GM04504 (cell line): Measurements from ENCODE around the gene ZNF33A.
"Not testable (repeated sequence)": the region's sequence is repeated elsewhere in the genome, so short reads cannot be mapped to it uniquely, and the experiment has no call there.

Source experiments
- DNase-seq: peaks from one replicate; pipeline ENCODE4 v3.0.0-alpha.2; 2012; ENCODE audit warnings: low read depth

ZNF33A gene

DNA sequence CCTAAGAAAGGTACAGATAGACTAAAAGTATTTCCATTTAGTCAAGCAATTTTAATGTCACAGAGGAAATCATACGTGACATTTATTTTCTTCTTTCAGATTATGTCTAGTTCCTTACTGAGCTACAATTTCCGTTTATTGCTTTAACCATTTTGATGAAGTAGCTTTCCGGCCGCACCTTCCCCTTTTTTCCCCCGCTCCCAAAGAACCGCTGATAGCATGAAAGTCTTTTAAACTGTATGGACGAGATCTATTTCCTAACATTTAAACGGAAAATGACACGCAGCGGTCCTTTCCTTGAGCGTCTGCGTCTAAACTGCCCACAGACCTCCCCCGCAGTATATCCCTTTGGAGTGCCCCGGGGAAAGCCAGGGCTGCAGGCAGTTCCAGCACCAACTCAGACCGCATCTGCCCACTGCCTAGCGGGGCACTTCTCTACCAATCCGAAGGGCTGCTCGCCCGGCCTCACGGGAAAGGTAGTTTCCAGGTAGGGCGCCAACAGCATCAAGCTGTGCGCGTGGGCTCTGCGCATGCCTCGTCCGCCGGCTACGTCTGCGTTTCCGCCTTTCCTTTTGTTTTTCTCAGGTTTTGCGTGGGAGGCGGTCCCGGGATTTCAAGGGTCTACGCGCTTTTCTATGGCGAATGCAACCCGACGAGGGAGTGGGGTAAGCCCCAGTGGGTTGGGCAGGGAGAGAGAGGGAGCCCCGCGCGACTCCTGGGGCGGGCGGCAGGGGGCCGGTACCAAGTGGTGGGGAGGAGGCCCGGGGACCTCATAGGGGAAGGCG is at the start of gene ZNF33A:
Gene ZNF33A (plus strand): TSS at position 557 of the 785 bp plus-strand sequence. CDS start 1,667 bp downstream, outside the sequence.
- peak; percentile 70 for DNase-seq

DNA sequence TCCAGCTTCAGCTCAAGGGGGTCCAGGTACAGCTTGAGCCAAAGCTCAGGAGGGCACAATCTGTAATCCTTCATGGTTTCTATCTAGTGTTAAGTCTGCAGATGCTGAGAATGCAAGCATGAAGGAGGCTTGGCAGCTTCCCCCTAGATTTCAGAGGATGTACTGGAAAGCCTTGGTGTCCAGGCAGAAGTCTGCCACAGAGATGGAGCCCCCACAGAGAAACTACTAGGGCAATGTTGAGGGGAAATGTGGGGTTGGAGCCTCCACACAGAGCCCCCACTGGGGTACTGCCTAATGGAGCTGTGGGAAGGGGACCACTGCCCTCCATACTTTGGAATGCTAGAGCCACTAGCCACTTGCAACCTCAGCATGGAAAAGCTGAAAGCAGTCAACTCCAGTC is 45.5 kb upstream of the ZNF33A start:
- no peak for DNase-seq

GRCh38 chr10:37972396-37972795 is 38.1 kb upstream of the ZNF33A start:
- DNase-seq, result no peak

GRCh38 chr10:37975401-37975991 is 35.0 kb upstream of the ZNF33A start:
- DNase-seq, result no peak

GRCh38 chr10:37976091-37976879 is 34.2 kb upstream of the ZNF33A start, which contains the start of gene ZNF25:
TSS of gene ZNF25 (minus strand) at chr10:37976647. CDS start at chr10:37971722, 4,925 bp downstream.
- DNase-seq, result peak; percentile 97

- no peak for DNase-seq
These were observed 33.6 kb upstream of the ZNF33A start for GRCh38 chr10:37976880-37977203.

GRCh38 chr10:37991655-37992054 is 18.8 kb upstream of the ZNF33A start:
- no peak for DNase-seq

DNA sequence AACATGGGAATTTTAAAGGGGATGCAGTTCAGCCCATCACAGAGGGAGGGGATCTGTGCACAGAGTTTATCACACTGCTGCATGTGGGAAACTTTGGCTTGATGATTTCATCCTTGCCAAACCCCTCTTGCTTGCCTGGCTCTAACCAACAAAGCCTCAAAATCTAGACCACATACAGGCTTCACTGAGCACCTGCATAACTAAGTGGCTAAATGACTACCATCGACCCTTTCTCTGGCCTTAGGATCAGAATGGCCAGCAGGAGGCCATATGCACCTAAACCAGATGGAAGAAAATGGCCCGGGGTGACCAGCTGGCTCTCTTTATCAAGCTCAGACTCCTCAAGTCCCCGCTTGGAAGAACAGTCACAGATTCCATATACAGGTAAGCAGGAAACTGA is 18.4 kb upstream of the ZNF33A start:
- DNase-seq, result no peak

DNA sequence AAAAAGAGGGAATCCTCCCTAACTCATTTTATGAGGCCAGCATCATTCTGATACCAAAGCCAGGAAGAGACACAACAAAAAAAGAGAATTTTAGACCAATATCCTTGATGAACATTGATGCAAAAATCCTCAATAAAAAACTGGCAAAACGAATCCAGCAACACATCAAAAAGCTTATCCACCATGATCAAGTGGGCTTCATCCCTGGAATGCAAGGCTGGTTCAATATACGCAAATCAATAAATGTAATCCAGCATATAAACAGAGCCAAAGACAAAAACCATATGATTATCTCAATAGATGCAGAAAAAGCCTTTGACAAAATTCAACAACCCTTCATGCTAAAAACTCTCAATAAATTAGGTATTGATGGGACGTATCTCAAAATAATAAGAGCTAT is 11.6 kb upstream of the ZNF33A start:
- not testable (repeated sequence) for DNase-seq

DNA sequence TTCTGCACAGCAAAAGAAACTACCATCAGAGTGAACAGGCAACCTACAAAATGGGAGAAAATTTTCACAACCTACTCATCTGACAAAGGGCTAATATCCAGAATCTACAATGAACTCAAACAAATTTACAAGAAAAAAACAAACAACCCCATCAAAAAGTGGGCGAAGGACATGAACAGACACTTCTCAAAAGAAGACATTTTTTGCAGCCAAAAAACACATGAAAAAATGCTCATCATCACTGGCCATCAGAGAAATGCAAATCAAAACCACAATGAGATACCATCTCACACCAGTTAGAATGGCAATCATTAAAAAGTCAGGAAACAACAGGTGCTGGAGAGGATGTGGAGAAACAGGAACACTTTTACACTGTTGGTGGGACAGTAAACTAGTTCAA is 10.0 kb upstream of the ZNF33A start:
- not testable (repeated sequence) for DNase-seq

DNA sequence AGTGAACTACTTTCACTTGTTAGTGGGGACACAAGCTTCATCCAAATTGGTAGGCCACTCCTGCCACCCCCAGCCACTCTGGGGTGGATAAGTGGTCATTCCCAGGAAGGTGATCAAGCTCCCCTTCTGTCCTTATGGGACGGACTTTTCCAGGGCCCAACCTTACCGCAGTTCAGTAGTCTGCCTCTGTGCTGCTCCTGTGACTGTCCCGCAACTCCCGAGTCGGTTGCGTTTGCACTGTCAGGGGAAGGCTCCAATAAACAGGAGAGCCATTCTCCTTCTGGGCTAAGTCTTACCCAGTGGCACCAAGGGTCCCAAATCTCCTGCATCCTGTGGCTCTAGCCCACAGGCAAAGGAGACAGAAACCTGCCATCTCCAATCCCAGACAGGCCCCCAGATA is 7.4 kb upstream of the ZNF33A start:
- DNase-seq, result no peak

GRCh38 chr10:38003588-38003987 is 6.9 kb upstream of the ZNF33A start:
- no peak for DNase-seq

DNA sequence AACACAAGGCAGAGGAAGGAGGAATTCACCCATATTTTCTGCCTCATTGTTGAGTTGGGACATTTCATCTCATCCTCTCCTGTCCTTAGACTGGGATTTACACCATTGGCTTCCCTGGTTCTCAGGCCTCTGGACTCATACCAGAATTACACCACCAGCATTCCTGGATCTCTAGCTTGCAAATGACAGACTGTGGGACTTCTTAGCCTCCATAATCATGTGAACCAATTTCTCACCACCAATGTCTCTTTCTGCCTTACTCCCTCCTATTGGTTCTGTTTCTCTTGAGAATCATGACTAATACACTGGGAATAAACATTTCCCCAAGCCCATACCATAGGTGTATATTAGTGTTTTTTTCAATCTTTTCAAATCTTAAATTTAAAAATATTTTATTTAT is 2.9 kb upstream of the ZNF33A start:
- no peak for DNase-seq

DNA sequence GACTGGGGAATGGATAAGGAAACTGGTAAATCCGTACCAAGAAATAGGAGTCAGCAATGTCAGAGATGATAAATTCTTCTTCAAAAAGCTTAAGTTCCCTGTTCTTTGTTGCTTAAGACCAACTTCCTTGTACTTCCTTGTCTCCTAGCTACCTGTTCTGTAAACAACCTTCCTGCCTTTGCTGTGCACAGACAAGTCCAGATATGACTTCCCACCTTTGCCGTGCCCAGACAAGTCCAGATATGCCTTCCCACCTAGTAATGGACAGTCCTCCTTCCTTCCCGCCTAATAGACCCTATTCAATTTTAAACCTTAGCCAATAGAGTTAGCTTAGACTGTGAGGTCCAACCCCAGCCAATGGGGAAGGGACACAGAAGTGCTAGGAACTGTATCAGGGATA is 2.5 kb upstream of the ZNF33A start:
- no peak for DNase-seq

GRCh38 chr10:38016354-38016753 is 5.9 kb downstream of the ZNF33A start:
- DNase-seq, result no peak

DNA sequence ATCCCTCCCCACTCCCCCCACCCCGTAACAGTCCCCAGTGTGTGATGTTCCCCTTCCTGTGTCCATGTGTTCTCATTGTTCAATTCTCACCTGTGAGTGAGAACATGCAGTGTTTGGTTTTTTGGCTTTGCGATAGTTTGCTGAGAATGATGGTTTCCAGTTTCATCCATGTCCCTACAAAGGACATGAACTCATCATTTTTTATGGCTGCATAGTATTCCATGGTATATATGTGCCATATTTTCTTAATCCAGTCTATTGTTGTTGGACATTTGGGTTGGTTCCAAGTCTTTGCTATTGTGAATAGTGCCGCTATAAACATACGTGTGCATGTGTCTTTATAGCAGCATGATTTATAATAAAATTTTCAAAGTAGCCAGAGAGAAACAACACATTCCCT is 8.6 kb downstream of the ZNF33A start:
- not testable (repeated sequence) for DNase-seq

GRCh38 chr10:38025283-38025682 is 14.8 kb downstream of the ZNF33A start:
- DNase-seq, result no peak

DNA sequence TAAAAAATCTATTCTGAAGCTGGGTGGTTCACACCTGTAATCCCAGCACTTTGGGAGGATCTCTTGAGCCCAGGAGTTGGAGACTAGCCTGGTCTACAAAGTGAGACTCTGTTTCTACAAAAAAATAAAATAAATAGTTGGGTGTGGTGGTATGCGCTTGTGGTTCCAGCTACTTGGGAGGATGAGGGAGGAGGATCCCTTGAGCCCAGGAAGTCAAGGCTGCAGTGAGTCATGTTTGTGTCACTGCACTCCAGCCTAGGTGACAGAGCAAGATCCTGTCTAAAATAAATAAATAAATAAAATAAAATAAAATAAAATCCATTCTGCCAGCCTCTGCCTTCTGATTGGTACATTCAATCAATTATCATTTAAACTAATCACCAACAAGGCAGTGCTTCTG is 17.5 kb downstream of the ZNF33A start:
- no peak for DNase-seq

- no peak for DNase-seq
These were observed 22.4 kb downstream of the ZNF33A start for GRCh38 chr10:38032886-38033285.

DNA sequence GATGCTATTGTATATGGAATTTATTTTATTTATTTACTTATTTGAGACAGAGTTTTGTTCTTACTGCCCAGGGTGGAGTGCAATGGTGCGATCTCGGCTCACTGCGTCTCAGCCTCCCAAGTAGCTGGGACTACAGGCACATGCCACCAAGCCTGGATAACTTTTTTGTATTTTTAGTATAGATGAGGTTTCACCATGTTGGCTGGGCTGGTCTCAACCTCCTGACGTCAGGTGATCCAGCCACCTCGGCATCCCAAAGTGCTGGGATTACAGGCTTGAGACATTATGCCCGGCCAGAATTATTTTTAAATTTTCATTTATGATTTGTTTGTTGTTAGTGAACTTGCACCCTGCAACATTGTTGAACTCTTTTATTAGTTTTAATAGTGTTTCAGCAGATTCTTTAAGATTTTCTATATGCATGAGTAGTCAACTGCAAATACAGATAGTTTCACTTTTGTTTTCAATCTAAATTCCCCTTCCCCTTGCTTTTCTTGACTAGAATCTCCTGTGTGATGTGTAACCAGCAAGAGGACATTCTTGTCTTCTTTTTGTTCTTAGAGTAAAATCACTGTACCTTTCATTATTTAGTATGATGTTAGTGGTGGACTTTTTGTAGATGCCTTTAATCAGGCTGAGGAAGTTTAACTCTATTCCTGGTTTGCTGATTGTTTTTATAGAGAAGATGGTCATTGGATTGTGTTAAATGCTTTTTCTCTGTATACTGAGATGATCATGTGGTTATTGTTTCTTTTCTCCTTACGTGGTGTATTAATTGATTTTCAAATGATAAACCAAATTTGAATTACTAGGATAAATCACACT is 27.8 kb downstream of the ZNF33A start:
- no peak for DNase-seq

DNA sequence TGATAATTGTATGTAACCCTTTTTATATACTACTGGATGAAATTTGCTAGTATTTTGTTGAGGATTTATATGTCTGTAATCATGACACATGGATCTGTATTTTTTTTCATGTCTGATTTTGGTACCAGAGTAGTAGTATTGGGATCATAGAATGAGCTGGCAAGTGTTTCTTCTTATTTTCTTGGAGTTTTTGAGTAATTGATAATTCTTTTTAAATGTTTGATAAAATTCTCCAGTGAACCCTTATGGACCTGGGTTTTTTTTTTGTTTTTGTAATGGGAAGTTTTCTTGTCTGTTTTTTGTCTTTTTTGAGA is 28.4 kb downstream of the ZNF33A start:
- no peak for DNase-seq

DNA sequence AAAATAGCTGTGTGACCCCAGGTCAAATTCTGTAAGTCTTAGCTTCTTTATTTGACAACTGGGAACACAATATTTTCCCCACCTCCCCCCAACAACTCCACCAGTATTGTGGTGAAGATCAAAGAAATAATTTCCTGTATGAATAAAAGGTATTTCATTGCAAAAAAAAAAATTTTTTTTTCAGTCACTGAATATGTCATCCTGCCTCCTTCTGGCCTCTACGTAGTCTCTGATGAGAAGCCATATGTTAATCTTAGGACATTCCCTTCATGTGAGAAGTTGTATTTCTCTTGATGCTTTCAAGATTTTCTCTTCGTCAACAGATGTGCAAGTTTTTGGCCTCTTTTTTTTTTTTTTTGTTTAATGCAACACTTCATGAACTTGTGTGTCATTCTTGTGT is 33.0 kb downstream of the ZNF33A start:
- no peak for DNase-seq
